Muscle layer of duodenum (tissue), 2 donors: ENCODE results near the gene SYP.

Experiments
- H3K27ac ChIP-seq: one replicate; pipeline ENCODE4 v1.7.0; 2013; ENCODE audit warnings: mild to moderate bottlenecking, low read length
- H3K27me3 ChIP-seq: one replicate; pipeline ENCODE4 v1.7.0; 2013; ENCODE audit warnings: low read depth, mild to moderate bottlenecking, control low read depth, low read length
- H3K36me3 ChIP-seq, 2 donors: one replicate each; pipeline ENCODE4 v1.7.0; 2013; ENCODE audit warnings: low read length in 2 of 2, control low read depth in 1 of 2, mild to moderate bottlenecking in 1 of 2; ENCODE audit not compliant: insufficient read depth in 2 of 2, control insufficient read depth in 1 of 2
- H3K4me1 ChIP-seq, 2 donors: one replicate each; pipeline ENCODE4 v1.7.0; 2013; ENCODE audit warnings: low read length in 2 of 2, mild to moderate bottlenecking in 2 of 2, control low read depth in 1 of 2, moderate library complexity in 1 of 2; ENCODE audit not compliant: insufficient read depth in 2 of 2, control insufficient read depth in 1 of 2
- H3K4me3 ChIP-seq, 2 donors: one replicate each; pipeline ENCODE4 v1.7.0; 2013; ENCODE audit warnings: low read length in 2 of 2, low read depth in 1 of 2, mild to moderate bottlenecking in 1 of 2
- H3K9me3 ChIP-seq, 2 donors: one replicate each; pipeline ENCODE4 v1.7.0; 2013; ENCODE audit warnings: low read length in 2 of 2, control low read depth in 1 of 2, mild to moderate bottlenecking in 1 of 2; ENCODE audit not compliant: control insufficient read depth in 1 of 2
- donor health status: healthy.

SYP gene

DNA sequence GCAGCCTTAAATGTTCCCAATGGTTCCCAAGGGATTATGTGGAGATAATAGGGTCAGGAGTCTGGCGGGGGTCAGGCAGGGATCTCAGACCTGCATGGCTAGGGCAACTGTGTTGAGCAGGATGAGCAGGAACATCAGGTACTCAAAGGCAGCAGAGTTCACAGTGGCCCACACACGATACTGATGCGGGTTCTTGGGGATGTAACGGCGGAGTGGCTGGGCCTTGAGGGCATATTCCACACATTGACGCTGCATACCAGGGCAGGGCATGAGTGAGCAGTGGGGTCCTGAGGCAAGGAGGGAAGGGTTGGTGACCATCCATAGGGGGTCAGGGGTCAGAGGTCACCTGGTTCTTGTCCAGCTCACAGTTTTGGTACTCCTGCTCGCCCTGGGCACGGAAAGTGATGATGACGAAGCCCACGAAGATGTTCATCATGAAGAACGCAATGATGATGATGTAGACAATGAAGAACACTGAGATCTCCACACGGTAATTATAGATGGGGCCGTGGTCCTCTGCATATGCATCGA lies 15.1 kb upstream of the SYP start:
- Histone ChIP-seq H3K36me3 (no peaks in the 10 kb centered on the region), H3K4me3 (no peak overlapping the region), H3K9me3 (no peaks in the 10 kb centered on the region), H3K27me3 (no peaks in the 10 kb centered on the region), H3K4me1 (no peaks in the 10 kb centered on the region), H3K27ac (no peak overlapping the region)

DNA sequence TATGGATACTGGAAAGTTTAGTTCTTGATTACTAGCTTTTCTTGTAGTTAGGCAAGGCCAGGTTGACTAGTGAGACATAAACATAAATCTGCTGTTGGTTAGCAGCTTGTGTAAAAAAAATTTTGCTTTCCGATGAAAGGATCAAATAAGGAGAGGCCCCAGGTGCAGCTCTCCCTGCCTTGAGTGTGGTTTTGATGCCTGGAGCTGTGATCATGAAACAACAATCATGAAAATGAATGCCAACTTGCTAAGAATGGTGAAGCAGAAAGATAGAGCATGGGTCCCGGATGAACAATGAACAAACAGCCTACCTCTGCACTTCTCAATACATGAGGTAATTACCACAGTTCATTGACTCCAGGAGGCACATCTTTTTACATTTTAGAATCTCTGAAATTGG lies 14.4 kb upstream of the SYP start:
- Histone ChIP-seq H3K27me3 (no peaks in the 10 kb centered on the region), H3K4me1 (no peaks in the 10 kb centered on the region), H3K9me3 (no peaks in the 10 kb centered on the region), H3K27ac (no peak overlapping the region), H3K36me3 (no peaks in the 10 kb centered on the region), H3K4me3 (no peak overlapping the region)

DNA sequence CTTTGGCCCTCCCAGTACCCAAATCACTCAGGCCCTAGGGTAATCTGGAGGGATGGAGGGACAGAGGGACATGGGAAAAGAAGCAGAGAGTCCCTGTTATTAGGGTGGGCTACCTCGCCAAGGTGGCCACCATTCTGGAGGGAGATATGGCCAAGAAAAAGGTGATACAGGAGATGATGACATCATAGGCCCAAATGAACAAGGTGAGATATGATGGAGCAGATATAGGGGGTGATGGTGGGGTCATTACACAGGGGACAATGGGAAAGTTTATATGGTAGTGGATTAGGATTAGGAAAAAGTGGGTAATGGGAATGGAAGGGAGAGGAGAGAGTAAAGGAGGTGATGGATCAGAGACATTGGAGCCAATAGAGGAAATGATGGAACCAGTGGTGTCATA lies 12.9 kb upstream of the SYP start:
- Histone ChIP-seq H3K4me3 (no peak overlapping the region), H3K27ac (no peak overlapping the region), H3K27me3 (no peaks in the 10 kb centered on the region), H3K36me3 (no peaks in the 10 kb centered on the region), H3K9me3 (no peaks in the 10 kb centered on the region), H3K4me1 (no peaks in the 10 kb centered on the region)

DNA sequence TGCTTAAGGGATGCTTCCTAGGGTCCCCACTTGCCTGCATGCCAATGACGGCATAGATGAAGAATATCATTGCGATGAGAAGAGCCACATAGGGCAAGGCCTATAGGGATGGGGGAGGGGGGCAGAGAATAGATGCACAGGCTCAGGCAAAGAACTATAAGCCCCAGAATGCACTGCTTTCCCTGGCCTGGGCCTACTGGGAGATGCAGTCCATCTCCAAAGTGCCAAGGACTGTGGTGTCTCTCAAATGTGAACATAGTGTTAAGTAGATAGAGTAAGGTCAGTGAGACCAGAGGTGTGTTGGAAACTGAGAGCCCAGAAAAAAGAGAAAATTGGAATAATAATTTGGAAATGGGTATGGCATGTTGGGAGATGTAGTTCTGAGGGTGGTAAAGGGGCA lies 12.2 kb upstream of the SYP start:
- Histone ChIP-seq H3K27ac (no peak overlapping the region), H3K9me3 (no peaks in the 10 kb centered on the region), H3K4me1 (no peaks in the 10 kb centered on the region), H3K27me3 (no peaks in the 10 kb centered on the region), H3K4me3 (no peak overlapping the region), H3K36me3 (no peaks in the 10 kb centered on the region)

DNA sequence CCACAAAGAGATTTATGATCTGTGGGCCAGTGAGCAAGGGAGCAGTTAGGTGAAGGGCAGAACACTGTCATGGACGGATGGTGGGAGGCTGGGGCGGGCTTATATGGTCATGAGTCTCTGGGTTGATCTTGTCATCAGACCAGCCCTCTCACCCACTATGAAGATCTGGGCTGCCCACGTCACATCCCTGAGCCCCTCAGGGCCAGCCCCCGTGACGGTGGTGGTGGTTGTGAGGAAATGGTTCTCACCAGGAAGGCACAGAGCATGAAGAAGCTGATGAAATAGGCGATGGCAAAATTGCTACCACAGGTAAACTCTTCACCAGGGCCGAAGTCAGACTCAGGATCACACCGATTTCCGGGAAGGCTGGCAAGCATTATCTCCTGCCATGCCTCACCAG lies 11.1 kb upstream of the SYP start:
- Histone ChIP-seq H3K4me1 (no peaks in the 10 kb centered on the region), H3K4me3 (no peak overlapping the region), H3K9me3 (no peaks in the 10 kb centered on the region), H3K36me3 (no peaks in the 10 kb centered on the region), H3K27me3 (no peaks in the 10 kb centered on the region), H3K27ac (no peak overlapping the region)

DNA sequence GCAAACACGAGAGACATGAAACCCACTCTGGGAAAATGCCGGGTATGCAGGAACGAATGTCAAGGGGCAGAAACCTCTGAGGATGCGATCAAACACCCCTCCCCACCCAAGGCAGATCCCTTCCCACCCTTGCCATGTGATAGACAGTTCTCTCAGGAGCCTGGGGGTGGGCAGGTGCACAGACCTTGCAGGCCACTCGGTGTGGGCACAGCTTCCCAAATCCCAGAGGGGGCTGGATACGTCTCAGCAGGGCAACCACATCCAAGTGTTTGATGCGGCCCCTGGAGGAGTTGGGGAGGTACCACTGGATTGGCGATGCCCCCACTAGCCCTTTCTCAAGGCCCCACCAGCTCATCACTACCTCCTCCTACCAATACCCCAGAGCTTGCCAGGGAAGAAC lies 10.4 kb upstream of the SYP start:
- Histone ChIP-seq H3K27me3 (no peaks in the 10 kb centered on the region), H3K4me3 (no peak overlapping the region), H3K4me1 (no peaks in the 10 kb centered on the region), H3K36me3 (no peaks in the 10 kb centered on the region), H3K9me3 (no peaks in the 10 kb centered on the region), H3K27ac (no peak overlapping the region)

DNA sequence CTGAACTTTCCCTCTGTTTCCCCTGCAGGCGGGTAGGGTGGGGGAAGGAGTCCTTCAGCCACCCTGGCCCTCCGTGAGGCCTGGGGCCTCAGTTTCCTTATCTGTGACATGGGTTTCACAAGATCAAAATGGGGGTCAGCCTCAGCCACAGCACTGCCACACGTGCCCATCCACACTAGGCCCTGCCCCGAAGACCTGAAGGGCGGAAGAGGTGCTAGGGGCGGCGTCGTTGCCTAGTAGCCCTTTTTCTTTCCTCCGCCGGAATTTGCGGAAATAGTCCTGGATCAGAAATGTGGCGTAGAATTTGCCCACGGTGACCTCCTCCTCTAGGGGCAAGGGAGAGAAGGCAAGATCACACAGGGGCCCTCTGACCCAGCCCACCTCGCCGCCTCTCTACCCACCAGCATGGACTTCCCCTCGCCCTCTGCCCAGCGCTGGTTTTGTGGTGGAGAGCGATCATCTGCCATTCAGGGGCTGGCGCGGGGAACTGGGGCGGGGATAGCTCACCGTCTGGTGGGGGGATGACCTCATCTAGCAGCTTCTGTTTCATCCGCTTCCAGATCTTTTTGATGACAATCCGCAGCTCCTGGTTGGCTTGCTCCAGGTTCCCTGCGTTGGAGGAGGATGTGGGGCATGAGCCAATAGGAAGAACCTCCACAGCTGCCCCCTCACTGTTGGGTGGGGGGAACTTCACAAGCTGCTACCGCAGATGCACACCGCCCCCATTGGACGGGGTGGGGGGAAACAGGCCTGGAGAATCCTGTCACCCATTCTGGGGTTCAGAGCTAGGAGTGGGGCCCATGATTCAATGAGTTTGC lies 9.7 kb upstream of the SYP start:
- no peak overlapping the region for H3K27ac ChIP-seq
- no peaks in the 10 kb centered on the region for H3K4me1 ChIP-seq
- H3K4me3 ChIP-seq = no peak overlapping the region
- no peaks in the 10 kb centered on the region for H3K36me3 ChIP-seq
- H3K27me3 ChIP-seq = no peaks in the 10 kb centered on the region
- H3K9me3 ChIP-seq = no peaks in the 10 kb centered on the region

DNA sequence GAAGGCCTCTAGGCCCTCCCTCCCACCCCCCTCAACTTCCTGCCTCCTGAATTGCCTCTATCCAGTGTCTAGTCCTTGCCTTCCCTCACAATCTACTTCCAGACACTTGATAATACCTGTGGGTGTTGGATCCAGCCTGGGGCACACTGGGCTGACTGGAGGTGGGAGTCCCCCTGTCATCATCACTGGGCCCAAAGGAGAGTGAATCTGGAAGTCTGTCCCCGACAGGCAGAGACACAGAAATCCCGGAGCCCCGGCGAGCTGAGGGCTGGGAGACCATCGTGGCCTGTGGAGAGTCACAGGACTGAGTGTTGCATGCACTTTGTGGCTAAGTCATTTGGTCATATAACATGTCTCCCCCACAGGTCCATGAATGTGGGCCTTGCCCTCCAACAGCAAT lies 8.4 kb upstream of the SYP start:
- Histone ChIP-seq H3K4me1 (no peaks in the 10 kb centered on the region), H3K27me3 (no peaks in the 10 kb centered on the region), H3K9me3 (no peaks in the 10 kb centered on the region), H3K27ac (no peak overlapping the region), H3K36me3 (no peaks in the 10 kb centered on the region), H3K4me3 (no peak overlapping the region)

DNA sequence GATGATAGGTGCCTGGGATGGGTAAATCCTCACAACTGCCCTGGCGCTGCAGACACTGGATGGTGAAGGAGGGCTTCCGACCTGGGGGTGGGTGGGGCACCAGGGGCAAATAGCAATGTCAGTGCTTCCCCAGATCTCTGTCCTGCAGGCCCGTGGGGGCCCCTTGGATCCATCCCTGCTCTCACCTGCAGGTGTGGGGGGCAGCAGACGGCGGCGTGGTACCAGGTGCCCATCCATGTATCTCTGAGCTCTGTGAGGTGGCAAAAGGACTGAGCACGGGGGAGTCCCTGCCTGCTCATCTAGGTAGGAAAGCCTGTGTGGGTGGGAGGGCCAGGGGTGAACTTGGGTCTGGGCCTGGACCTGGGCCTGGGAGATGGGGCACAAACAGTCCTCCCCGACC lies 6.5 kb upstream of the SYP start:
- Histone ChIP-seq H3K27me3 (no peaks in the 10 kb centered on the region), H3K36me3 (no peaks in the 10 kb centered on the region), H3K27ac (no peak overlapping the region), H3K9me3 (no peaks in the 10 kb centered on the region), H3K4me3 (no peak overlapping the region), H3K4me1 (no peaks in the 10 kb centered on the region)

DNA sequence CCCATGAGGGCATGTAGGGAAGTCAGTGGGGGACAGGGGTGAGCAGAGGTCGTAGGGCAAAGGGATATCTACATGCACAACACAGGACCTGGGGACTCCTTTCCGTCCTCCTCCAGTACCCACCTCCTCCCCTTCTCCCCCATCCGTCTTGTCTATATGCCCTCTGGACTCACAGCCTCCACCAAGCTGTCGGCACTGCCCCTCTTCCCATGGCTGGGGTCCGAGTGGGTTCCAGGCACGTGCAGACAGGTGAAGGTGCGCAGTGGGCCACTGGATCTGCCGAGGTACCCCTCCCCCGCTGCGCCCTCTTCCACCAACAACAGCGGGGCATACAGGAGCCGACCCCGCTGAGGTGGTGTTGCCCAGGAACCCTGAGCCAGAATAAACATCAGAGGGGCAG lies 5.5 kb upstream of the SYP start:
- peaks cover 0 to 1% of the 10 kb centered on the region in 2 donors for H3K4me1 ChIP-seq
- H3K36me3 ChIP-seq = no peaks in the 10 kb centered on the region
- no peak overlapping the region for H3K27ac ChIP-seq
- no peaks in the 10 kb centered on the region for H3K27me3 ChIP-seq
- H3K4me3 ChIP-seq = no peak overlapping the region
- H3K9me3 ChIP-seq = no peaks in the 10 kb centered on the region

DNA sequence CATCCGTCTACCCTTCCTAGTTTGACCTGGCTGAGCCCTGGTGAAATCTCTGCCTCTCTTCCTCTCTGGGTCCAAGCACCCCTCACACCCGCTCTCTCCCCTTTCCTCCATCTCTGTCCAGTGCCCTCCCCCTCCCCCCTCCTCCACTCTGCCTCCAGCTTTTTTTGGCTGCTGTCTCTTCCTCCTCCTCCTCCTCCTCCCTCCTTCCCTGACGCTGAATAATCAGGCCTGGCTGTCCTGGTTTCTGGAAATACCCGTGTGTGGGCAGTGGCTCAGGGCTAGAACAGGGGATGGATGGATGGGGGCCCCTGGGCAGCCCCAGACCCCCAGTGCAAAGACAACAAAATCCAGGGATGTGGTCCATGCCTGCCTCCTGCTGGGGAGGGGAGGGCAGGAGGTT lies 4.7 kb upstream of the SYP start:
- Histone ChIP-seq H3K27me3 (no peaks in the 10 kb centered on the region), H3K4me3 (no peak overlapping the region), H3K36me3 (no peaks in the 10 kb centered on the region), H3K9me3 (no peaks in the 10 kb centered on the region), H3K27ac (no peak overlapping the region), H3K4me1 (peaks cover 0 to 5% of the 10 kb centered on the region in 2 donors)

DNA sequence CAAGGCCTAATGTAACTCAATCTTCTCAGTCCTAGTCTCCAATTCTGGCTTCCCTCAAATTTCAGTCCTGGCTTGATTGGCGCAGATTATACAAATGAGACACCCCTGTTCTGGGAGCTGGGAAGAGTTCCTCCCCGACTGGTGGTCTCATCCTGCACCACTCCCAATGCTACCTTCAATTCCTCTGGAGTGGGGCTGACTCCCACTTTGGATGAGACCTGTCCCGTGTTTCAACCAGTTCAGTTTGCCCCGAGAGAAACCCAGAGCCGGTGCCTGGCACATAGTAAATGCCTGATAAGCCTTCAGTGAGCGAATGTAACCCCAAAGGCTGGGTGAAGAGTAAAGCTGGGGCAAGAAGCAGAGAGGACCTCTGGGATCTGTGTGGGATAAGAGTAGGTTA lies 4.0 kb upstream of the SYP start:
- Histone ChIP-seq H3K27ac (no peak overlapping the region), H3K4me1 (peaks cover 0 to 7% of the 10 kb centered on the region in 2 donors), H3K36me3 (no peaks in the 10 kb centered on the region), H3K27me3 (no peaks in the 10 kb centered on the region), H3K9me3 (no peaks in the 10 kb centered on the region), H3K4me3 (no peak overlapping the region)
